Measurements from ENCODE around the gene FNDC1.

- TF ChIP-seq BHLHE40 (IDR thresholded peaks at IDR 0.05; ENCODE audit: borderline replicate concordance in 1 of 2, low read depth in 2 of 2, low read length in 1 of 2) (no peak), POLR2A (IDR thresholded peaks at IDR 0.05; ENCODE audit: low read depth, low read length) (no peak)
Measured at GRCh38 chr6:159301277-159301676, 132.1 kb downstream of the FNDC1 start.
